PC-9 (cell line): Measurements from ENCODE around the gene RIMS4. TPM values are rescaled to one million over a fixed set of nuclear protein-coding genes. Genes with fewer than 3 reads are reported as not detected.

Source experiments
- BruUV-seq: library from RNA; stranded (reverse); fragments of 400-500 nt; replicated peaks from 2 replicates; lab custom pipeline; 2021; lab: Mats Ljungman, UMichigan
- CTCF ChIA-PET: fragments of 300-600 bp; sonication (Branson Sonifier 250); formaldehyde crosslinking; loops from one replicate; lab custom pipeline; 2022; ENCODE audit warnings: antibody characterized with exemption; lab: Charles Lee
- POLR2A ChIA-PET: fragments of 300-600 bp; sonication (Branson Sonifier 250); formaldehyde crosslinking; loops from one replicate; lab custom pipeline; 2022; ENCODE audit warnings: antibody characterized with exemption; ENCODE audit not compliant: unreplicated experiment; lab: Charles Lee
- DNase-seq, 2 experiments: peaks; one replicate each; pipeline versions ENCODE4 v3.0.0 to v3.0.0-alpha.2; 2015 to 2022; ENCODE audit warnings: mixed read lengths in 1 of 2
- H2AFZ ChIP-seq: fragments of 200-600 bp; sonication (generic); 2 replicates; pipeline ENCODE4 v1.8.1; 2017; ENCODE audit warnings: antibody characterized with exemption
- H3F3A ChIP-seq: fragments of 200-600 bp; sonication (generic); 2 replicates; pipeline ENCODE4 v1.8.1; 2017; ENCODE audit warnings: antibody characterized with exemption, mild to moderate bottlenecking, low read depth; ENCODE audit not compliant: insufficient read depth
- H3K27ac ChIP-seq: fragments of 200-600 bp; sonication (generic); 2 replicates; pipeline ENCODE4 v1.6.1; 2016; ENCODE audit warnings: mixed run types
- H3K27me3 ChIP-seq: fragments of 200-600 bp; sonication (generic); 2 replicates; pipeline ENCODE4 v1.6.1; 2016; ENCODE audit warnings: low read depth, mixed run types; ENCODE audit not compliant: insufficient read depth
- H3K36me3 ChIP-seq: fragments of 200-600 bp; sonication (generic); 2 replicates; pipeline ENCODE4 v1.6.1; 2016; ENCODE audit warnings: low read depth, mixed run types
- H3K4me1 ChIP-seq: fragments of 200-600 bp; sonication (generic); replicated peaks from 2 replicates; pipeline ENCODE4 v1.6.1; 2016; ENCODE audit warnings: mixed run types; ENCODE audit not compliant: insufficient read depth
- H3K4me2 ChIP-seq: fragments of 200-600 bp; sonication (generic); 2 replicates; pipeline ENCODE4 v1.6.1; 2017; ENCODE audit warnings: mixed run types
- H3K4me3 ChIP-seq: fragments of 200-600 bp; sonication (generic); 2 replicates; pipeline ENCODE4 v1.6.1; 2016; ENCODE audit warnings: mixed run types
- H3K79me2 ChIP-seq: fragments of 200-600 bp; sonication (generic); 2 replicates; pipeline ENCODE4 v1.6.1; 2017; ENCODE audit warnings: low read depth, mixed run types
- H3K9me2 ChIP-seq: fragments of 200-600 bp; sonication (generic); 2 replicates; pipeline ENCODE4 v1.8.1; 2017; ENCODE audit warnings: mild to moderate bottlenecking; ENCODE audit not compliant: insufficient read depth
- H3K9me3 ChIP-seq: fragments of 200-600 bp; sonication (generic); 2 replicates; pipeline ENCODE4 v1.8.1; 2016; ENCODE audit warnings: low read depth; ENCODE audit not compliant: insufficient read depth
- H4K20me1 ChIP-seq: fragments of 200-600 bp; sonication (generic); 2 replicates; pipeline ENCODE4 v1.8.1; 2017; ENCODE audit not compliant: insufficient read depth
- EZH2 ChIP-seq: fragments of 200-600 bp; sonication (generic); IDR thresholded peaks from 2 replicates; pipeline ENCODE4 v1.8.0; 2017; ENCODE audit warnings: antibody characterized with exemption, low read depth
- intact Hi-C: fragments of 100-400 bp; cut with micrococcal nuclease; formaldehyde crosslinking; loops from one replicate; pipeline ENCODE4 v1.10.0; 2022; ENCODE audit not compliant: unreplicated experiment
- total RNA-seq: library from RNA; stranded (reverse); gene quantifications from 2 replicates; pipeline ENCODE4 v1.2.3, GENCODE V29; 2021
- TF ChIP-seq, protein P1 (sequence below): fragments of 200-600 bp; sonication (generic); conservative IDR thresholded peaks from 2 replicates; pipeline ENCODE4 v1.6.1; 2017; ENCODE audit warnings: mixed run types, antibody characterized with exemption, mild to moderate bottlenecking, moderate library complexity

RIMS4 gene
- total RNA-seq, 1 experiment from 2014 or later = 0.13 TPM

GRCh38 chr20:44856442-44856841 is 46.1 kb upstream of the RIMS4 start:
- Histone ChIP-seq H3K9me2 (no peaks in the 10 kb centered on the region), H3K27me3 (peaks cover 20% of the 10 kb centered on the region; the same call in 1 of the 2 replicates), H3F3A (no peaks in the 10 kb centered on the region), H3K36me3 (no peaks in the 10 kb centered on the region), H3K4me2 (peak overlapping the region; percentile 3; the same call in 1 of the 2 replicates), H3K4me3 (no peak overlapping the region), H3K4me1 (peaks cover 13% of the 10 kb centered on the region), H3K9me3 (no peaks in the 10 kb centered on the region), H3K27ac (no peak overlapping the region), H2AFZ (no peak overlapping the region), H4K20me1 (no peaks in the 10 kb centered on the region), H3K79me2 (no peaks in the 10 kb centered on the region)
- CTCF ChIA-PET = no interaction called here
- BruUV-seq = no TSS peak
- peak in 1 of 2 experiments; percentile 71 for DNase-seq
- TF ChIP-seq, protein P1, sequence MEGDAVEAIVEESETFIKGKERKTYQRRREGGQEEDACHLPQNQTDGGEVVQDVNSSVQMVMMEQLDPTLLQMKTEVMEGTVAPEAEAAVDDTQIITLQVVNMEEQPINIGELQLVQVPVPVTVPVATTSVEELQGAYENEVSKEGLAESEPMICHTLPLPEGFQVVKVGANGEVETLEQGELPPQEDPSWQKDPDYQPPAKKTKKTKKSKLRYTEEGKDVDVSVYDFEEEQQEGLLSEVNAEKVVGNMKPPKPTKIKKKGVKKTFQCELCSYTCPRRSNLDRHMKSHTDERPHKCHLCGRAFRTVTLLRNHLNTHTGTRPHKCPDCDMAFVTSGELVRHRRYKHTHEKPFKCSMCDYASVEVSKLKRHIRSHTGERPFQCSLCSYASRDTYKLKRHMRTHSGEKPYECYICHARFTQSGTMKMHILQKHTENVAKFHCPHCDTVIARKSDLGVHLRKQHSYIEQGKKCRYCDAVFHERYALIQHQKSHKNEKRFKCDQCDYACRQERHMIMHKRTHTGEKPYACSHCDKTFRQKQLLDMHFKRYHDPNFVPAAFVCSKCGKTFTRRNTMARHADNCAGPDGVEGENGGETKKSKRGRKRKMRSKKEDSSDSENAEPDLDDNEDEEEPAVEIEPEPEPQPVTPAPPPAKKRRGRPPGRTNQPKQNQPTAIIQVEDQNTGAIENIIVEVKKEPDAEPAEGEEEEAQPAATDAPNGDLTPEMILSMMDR = no peak
- no peak for TF ChIP-seq EZH2
- POLR2A ChIA-PET = no interaction called here
- intact Hi-C loops = no loop called here

- DNase-seq = no peak
- CTCF ChIA-PET = interaction anchor here (0.6 kb wide), 1 partner anchor 228 kb away, joined by 14 read pairs; no protein-coding TSS in a partner anchor
Measured at GRCh38 chr20:44851545-44851944, 41.2 kb upstream of the RIMS4 start.

GRCh38 chr20:44850837-44851236 is 40.5 kb upstream of the RIMS4 start:
- no peaks in the 10 kb centered on the region for H3K36me3 ChIP-seq
- peaks cover under 1% of the 10 kb centered on the region; the same call in 1 of the 2 replicates for H3K4me1 ChIP-seq
- no peaks in the 10 kb centered on the region for H3F3A ChIP-seq
- no peak for DNase-seq
- ChIA-PET POLR2A (interaction anchor here (0.6 kb wide), 1 partner anchor 93 kb away, joined by 6 read pairs; no protein-coding TSS in a partner anchor), CTCF (no interaction called here)
- H3K9me2 ChIP-seq = no peaks in the 10 kb centered on the region
- intact Hi-C loops = no loop called here
- H2AFZ ChIP-seq = no peak overlapping the region
- BruUV-seq = no TSS peak
- H3K27ac ChIP-seq = no peak overlapping the region
- H3K4me2 ChIP-seq = no peak overlapping the region
- peaks cover 48% of the 10 kb centered on the region for H3K27me3 ChIP-seq
- no peak overlapping the region for H3K4me3 ChIP-seq
- H4K20me1 ChIP-seq = no peaks in the 10 kb centered on the region
- TF ChIP-seq, protein P1 = no peak
- no peak for TF ChIP-seq EZH2
- H3K9me3 ChIP-seq = no peaks in the 10 kb centered on the region
- no peaks in the 10 kb centered on the region for H3K79me2 ChIP-seq

More at GRCh38 chr20:44851545-44851944, 41.2 kb upstream of the RIMS4 start:
- TF ChIP-seq, protein P1 = no peak
- no peak for TF ChIP-seq EZH2
- H3K27me3 ChIP-seq = peaks cover 41% of the 10 kb centered on the region
- no peaks in the 10 kb centered on the region for H3K36me3 ChIP-seq
- intact Hi-C loops = no loop called here
- no peaks in the 10 kb centered on the region for H3K9me2 ChIP-seq
- POLR2A ChIA-PET = no interaction called here
- H3K4me2 ChIP-seq = no peak overlapping the region
- no peaks in the 10 kb centered on the region for H3F3A ChIP-seq
- H3K4me1 ChIP-seq = peaks cover 7% of the 10 kb centered on the region
- H3K79me2 ChIP-seq = no peaks in the 10 kb centered on the region
- no peak overlapping the region for H3K4me3 ChIP-seq
- H4K20me1 ChIP-seq = no peaks in the 10 kb centered on the region
- no peak overlapping the region for H2AFZ ChIP-seq
- BruUV-seq = no TSS peak
- no peak overlapping the region for H3K27ac ChIP-seq
- H3K9me3 ChIP-seq = no peaks in the 10 kb centered on the region
